T-helper 2 cell treated with Interferon-gamma antibody and Interleukin-4, amounts not matched to agents 5 μg/mL and 100 μg/mL, for 36 hours (primary cell): ENCODE measurements around the gene SLC7A8.

Source experiments
- DNase-seq: peaks from one replicate; pipeline ENCODE4 v3.0.0; 2021; ENCODE audit warnings: low spot score
- H3K27ac Mint-ChIP-seq: one replicate; pipeline ENCODE4 v1.8.0; 2021; ENCODE audit warnings: mild to moderate bottlenecking, mixed read lengths
- H3K27me3 Mint-ChIP-seq: one replicate; pipeline ENCODE4 v1.8.0; 2021; ENCODE audit warnings: low read depth, mixed read lengths
- H3K36me3 Mint-ChIP-seq: one replicate; pipeline ENCODE4 v1.8.0; 2021; ENCODE audit warnings: low read depth, mixed read lengths
- H3K4me1 Mint-ChIP-seq: one replicate; pipeline ENCODE4 v1.8.0; 2021; ENCODE audit warnings: low read depth, mixed read lengths
- H3K4me3 Mint-ChIP-seq: one replicate; pipeline ENCODE4 v1.8.0; 2022; ENCODE audit warnings: mild to moderate bottlenecking, moderate library complexity, mixed read lengths
- H3K9me3 Mint-ChIP-seq: one replicate; pipeline ENCODE4 v1.8.0; 2021; ENCODE audit warnings: mixed read lengths

SLC7A8 gene

GRCh38 chr14:23089498-23090253 lies 93.8 kb downstream of the SLC7A8 start:
- H3K36me3 Mint-ChIP-seq, result peaks cover 53% of the 10 kb centered on the region
- H3K27me3 Mint-ChIP-seq, result no peaks in the 10 kb centered on the region
- no peaks in the 10 kb centered on the region for H3K9me3 Mint-ChIP-seq

GRCh38 chr14:23086565-23086964 lies 96.9 kb downstream of the SLC7A8 start:
- no peak for DNase-seq
- peaks cover 48% of the 10 kb centered on the region for H3K36me3 Mint-ChIP-seq
- peaks cover 8% of the 10 kb centered on the region for H3K4me1 Mint-ChIP-seq
- H3K27ac Mint-ChIP-seq, result no peak overlapping the region
- no peaks in the 10 kb centered on the region for H3K9me3 Mint-ChIP-seq
- H3K27me3 Mint-ChIP-seq, result no peaks in the 10 kb centered on the region
- no peak overlapping the region for H3K4me3 Mint-ChIP-seq

More at GRCh38 chr14:23089498-23090253, 93.8 kb downstream of the SLC7A8 start:
- no peak overlapping the region for H3K4me3 Mint-ChIP-seq
- no peak for DNase-seq
- H3K4me1 Mint-ChIP-seq, result peaks cover 19% of the 10 kb centered on the region
- no peak overlapping the region for H3K27ac Mint-ChIP-seq

- DNase-seq, result no peak
Observed at GRCh38 chr14:23085458-23085857, 98.0 kb downstream of the SLC7A8 start.

DNA sequence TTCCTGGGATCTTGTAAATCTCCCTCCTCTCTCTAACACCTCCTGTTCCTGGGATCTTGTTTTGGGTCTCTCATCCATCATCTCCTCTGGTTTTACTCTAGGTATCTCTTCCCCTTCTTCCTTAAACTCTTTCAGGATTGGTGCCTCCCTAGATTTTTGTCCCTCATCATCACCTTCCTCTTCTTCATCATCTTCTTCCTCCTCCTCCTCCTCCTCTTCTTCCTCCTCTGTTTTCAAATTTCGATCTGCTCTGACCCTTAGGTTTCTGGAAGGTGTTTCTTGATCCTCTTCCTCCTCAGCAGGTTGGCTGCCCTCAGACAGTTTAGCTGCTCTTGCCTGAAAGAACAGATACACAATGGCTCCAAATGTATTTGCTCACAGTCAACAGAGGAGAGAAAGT lies 103.0 kb downstream of the SLC7A8 start:
- Mint-ChIP-seq H3K4me3 (no peak overlapping the region), H3K4me1 (peaks cover 2% of the 10 kb centered on the region), H3K27me3 (no peaks in the 10 kb centered on the region), H3K36me3 (peaks cover 67% of the 10 kb centered on the region), H3K27ac (no peak overlapping the region), H3K9me3 (no peaks in the 10 kb centered on the region)
- DNase-seq, result no peak

More at GRCh38 chr14:23085458-23085857, 98.0 kb downstream of the SLC7A8 start:
- no peaks in the 10 kb centered on the region for H3K27me3 Mint-ChIP-seq
- no peaks in the 10 kb centered on the region for H3K9me3 Mint-ChIP-seq
- H3K4me1 Mint-ChIP-seq, result peaks cover 6% of the 10 kb centered on the region
- no peak overlapping the region for H3K27ac Mint-ChIP-seq
- peaks cover 55% of the 10 kb centered on the region for H3K36me3 Mint-ChIP-seq
- H3K4me3 Mint-ChIP-seq, result no peak overlapping the region

DNA sequence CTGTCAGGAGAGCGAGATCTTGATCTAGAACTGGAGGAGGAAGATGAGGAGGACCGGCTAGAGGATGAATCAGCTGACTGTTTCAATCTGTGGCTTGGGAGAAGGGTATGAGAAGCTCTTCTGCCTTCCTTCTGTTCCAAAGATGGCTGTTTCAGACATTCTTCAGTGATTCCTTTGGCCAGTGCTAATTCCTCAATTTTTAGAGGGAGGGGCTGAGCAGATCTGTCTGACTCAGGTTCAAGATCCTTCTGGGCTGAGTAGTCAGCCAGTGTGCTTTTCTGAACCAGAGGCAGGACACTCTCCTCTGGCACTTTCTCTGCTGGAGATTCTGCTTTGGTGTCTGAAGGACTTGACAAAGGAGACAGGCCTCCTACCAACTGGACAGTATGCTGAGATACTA lies 103.7 kb downstream of the SLC7A8 start:
- H3K36me3 Mint-ChIP-seq, result peaks cover 68% of the 10 kb centered on the region
- H3K27ac Mint-ChIP-seq, result no peak overlapping the region
- no peaks in the 10 kb centered on the region for H3K27me3 Mint-ChIP-seq
- H3K4me1 Mint-ChIP-seq, result peaks cover 2% of the 10 kb centered on the region
- H3K4me3 Mint-ChIP-seq, result no peak overlapping the region
- H3K9me3 Mint-ChIP-seq, result no peaks in the 10 kb centered on the region
- no peak for DNase-seq

- no peaks in the 10 kb centered on the region for H3K9me3 Mint-ChIP-seq
- H3K4me3 Mint-ChIP-seq, result no peak overlapping the region
- H3K36me3 Mint-ChIP-seq, result peaks cover 69% of the 10 kb centered on the region
- DNase-seq, result no peak
- peaks cover 1% of the 10 kb centered on the region for H3K4me1 Mint-ChIP-seq
- H3K27ac Mint-ChIP-seq, result no peak overlapping the region
- H3K27me3 Mint-ChIP-seq, result no peaks in the 10 kb centered on the region
Observed at GRCh38 chr14:23078692-23079116, 104.8 kb downstream of the SLC7A8 start.

- Mint-ChIP-seq H3K27ac (no peak overlapping the region), H3K27me3 (no peaks in the 10 kb centered on the region)
Observed at GRCh38 chr14:23077962-23078361, 105.5 kb downstream of the SLC7A8 start.

DNA sequence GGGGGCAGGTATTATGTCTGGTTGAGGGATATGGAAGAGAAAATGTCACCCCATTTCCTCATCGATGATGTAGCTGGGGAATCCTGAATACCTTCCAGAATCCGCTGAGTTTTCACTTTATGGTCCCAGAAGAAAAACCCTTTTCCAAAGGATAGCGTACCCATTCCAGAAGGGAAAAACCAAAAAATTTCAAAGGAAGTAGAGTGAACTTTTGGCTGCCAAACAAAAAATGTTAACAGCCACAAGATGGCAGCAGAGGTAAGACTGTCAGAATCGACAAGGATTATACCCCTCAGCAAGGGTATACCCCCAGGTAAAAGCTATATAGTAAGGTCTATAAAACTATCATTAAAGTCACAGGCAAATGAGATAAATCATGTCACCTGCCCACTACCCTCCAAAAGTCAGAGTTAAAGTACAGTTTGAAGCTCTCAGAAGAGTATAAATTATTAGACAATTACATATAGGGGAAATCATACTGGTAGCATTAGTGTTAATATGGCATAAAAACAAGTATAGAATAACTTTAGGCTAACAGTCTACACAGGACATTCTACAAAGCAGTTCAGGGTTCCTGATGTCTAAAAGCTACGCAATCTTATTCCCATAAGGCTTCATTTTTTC lies 106.6 kb downstream of the SLC7A8 start:
- Mint-ChIP-seq H3K9me3 (no peaks in the 10 kb centered on the region), H3K36me3 (peaks cover 69% of the 10 kb centered on the region), H3K27me3 (no peaks in the 10 kb centered on the region), H3K27ac (no peak overlapping the region), H3K4me3 (no peak overlapping the region), H3K4me1 (peaks cover 8% of the 10 kb centered on the region)
- DNase-seq, result no peak

More at GRCh38 chr14:23077962-23078361, 105.5 kb downstream of the SLC7A8 start:
- no peak for DNase-seq
- no peaks in the 10 kb centered on the region for H3K9me3 Mint-ChIP-seq
- no peak overlapping the region for H3K4me3 Mint-ChIP-seq
- peaks cover 65% of the 10 kb centered on the region for H3K36me3 Mint-ChIP-seq
- peaks cover 1% of the 10 kb centered on the region for H3K4me1 Mint-ChIP-seq
